ENCODE results near the gene TM9SF4. TPM values are rescaled to one million over a fixed set of nuclear protein-coding genes. Genes with fewer than 3 reads are reported as not detected.

The TM9SF4 gene
- total RNA-seq, 1 donor from 2014 or later, result 39.6 TPM

GRCh38 chr20:32186506-32186905 is 77.0 kb downstream of the TM9SF4 start:
- H3K36me3 ChIP-seq (ENCODE audit: control insufficient read depth, insufficient read depth, low read length), result no peaks in the 10 kb centered on the region
- no peak for TF ChIP-seq CTCF (IDR thresholded peaks at IDR 0.05; ENCODE audit: insufficient read depth, low read length, poor library complexity, severe bottlenecking)
- DNase-seq (ENCODE audit: low read depth), result no peak
- H3K27me3 ChIP-seq (ENCODE audit: control insufficient read depth, insufficient read depth, low read length), result no peaks in the 10 kb centered on the region
- no peak overlapping the region for H3K4me3 ChIP-seq (ENCODE audit: low read depth, low read length)

- H3K36me3 ChIP-seq (ENCODE audit: control insufficient read depth, insufficient read depth, low read length), result no peaks in the 10 kb centered on the region
- no peak for DNase-seq (ENCODE audit: low read depth)
- no peak overlapping the region for H3K4me3 ChIP-seq (ENCODE audit: low read depth, low read length)
- H3K27me3 ChIP-seq (ENCODE audit: control insufficient read depth, insufficient read depth, low read length), result no peaks in the 10 kb centered on the region
- no peak for TF ChIP-seq CTCF (IDR thresholded peaks at IDR 0.05; ENCODE audit: insufficient read depth, low read length, poor library complexity, severe bottlenecking)
These were observed 79.0 kb downstream of the TM9SF4 start for GRCh38 chr20:32188376-32189122.

GRCh38 chr20:32189123-32189410 is 79.6 kb downstream of the TM9SF4 start:
- Histone ChIP-seq H3K4me3 (ENCODE audit: low read depth, low read length) (no peak overlapping the region), H3K36me3 (ENCODE audit: control insufficient read depth, insufficient read depth, low read length) (no peaks in the 10 kb centered on the region), H3K27me3 (ENCODE audit: control insufficient read depth, insufficient read depth, low read length) (no peaks in the 10 kb centered on the region)
- no peak for DNase-seq (ENCODE audit: low read depth)
- no peak for TF ChIP-seq CTCF (IDR thresholded peaks at IDR 0.05; ENCODE audit: insufficient read depth, low read length, poor library complexity, severe bottlenecking)

- no peak for TF ChIP-seq CTCF (IDR thresholded peaks at IDR 0.05; ENCODE audit: insufficient read depth, low read length, poor library complexity, severe bottlenecking)
- Histone ChIP-seq H3K27me3 (ENCODE audit: control insufficient read depth, insufficient read depth, low read length) (no peaks in the 10 kb centered on the region), H3K36me3 (ENCODE audit: control insufficient read depth, insufficient read depth, low read length) (no peaks in the 10 kb centered on the region), H3K4me3 (ENCODE audit: low read depth, low read length) (peak overlapping the region; percentile 59)
- DNase-seq (ENCODE audit: low read depth), result no peak
These were observed 80.4 kb downstream of the TM9SF4 start for GRCh38 chr20:32189691-32190615.

GRCh38 chr20:32190616-32191415 is 81.3 kb downstream of the TM9SF4 start:
- Histone ChIP-seq H3K4me3 (ENCODE audit: low read depth, low read length) (peak overlapping the region; percentile 59), H3K27me3 (ENCODE audit: control insufficient read depth, insufficient read depth, low read length) (no peaks in the 10 kb centered on the region), H3K36me3 (ENCODE audit: control insufficient read depth, insufficient read depth, low read length) (peaks cover 3% of the 10 kb centered on the region)
- no peak for TF ChIP-seq CTCF (IDR thresholded peaks at IDR 0.05; ENCODE audit: insufficient read depth, low read length, poor library complexity, severe bottlenecking)
- no peak for DNase-seq (ENCODE audit: low read depth)
